IPS DF 6.9 (cell line): ENCODE measurements around the gene GRHL1.
"Not testable (repeated sequence)": the region's sequence is repeated elsewhere in the genome, so short reads cannot be mapped to it uniquely, and the experiment has no call there.

Experiments used
- DNase-seq: peaks from one replicate; pipeline ENCODE4 v3.0.0-alpha.2; 2013; ENCODE audit warnings: low read depth, low spot score
- H3K27ac ChIP-seq: one replicate; pipeline ENCODE4 v1.5.1; 2013; ENCODE audit warnings: low read length, control low read depth
- H3K27me3 ChIP-seq: 2 replicates; pipeline ENCODE4 v1.6.1; 2013; ENCODE audit warnings: mild to moderate bottlenecking, low read length; ENCODE audit not compliant: control insufficient read depth, insufficient read depth
- H3K36me3 ChIP-seq: 2 replicates; pipeline ENCODE4 v1.6.1; 2013; ENCODE audit warnings: low read length; ENCODE audit not compliant: control insufficient read depth, insufficient read depth
- H3K4me1 ChIP-seq: 2 replicates; pipeline ENCODE4 v1.6.1; 2013; ENCODE audit warnings: low read length; ENCODE audit not compliant: control insufficient read depth, insufficient read depth
- H3K4me3 ChIP-seq: 2 replicates; pipeline ENCODE4 v1.5.1; 2013; ENCODE audit warnings: mild to moderate bottlenecking, low read length
- H3K9me3 ChIP-seq: 2 replicates; pipeline ENCODE4 v1.6.1; 2013; ENCODE audit warnings: low read length, inconsistent platforms; ENCODE audit not compliant: control insufficient read depth, insufficient read depth
- WGBS: extraction: QIAGEN DNeasy Blood & Tissue Kit; methylation state at CpG from one replicate; pipeline ENCODE4 v1.1.7; 2013; ENCODE audit warnings: mixed read lengths, missing lambda C conversion rate; ENCODE audit not compliant: insufficient read length, insufficient coverage; 5-methylcytosine and 5-hydroxymethylcytosine counted together

GRHL1 gene

GRCh38 chr2:10009811-10010781 lies 58.6 kb downstream of the GRHL1 start:
- H3K36me3 ChIP-seq: no peaks in the 10 kb centered on the region
- no peak overlapping the region for H3K4me3 ChIP-seq
- no peak for DNase-seq
- H3K9me3 ChIP-seq: no peaks in the 10 kb centered on the region
- no peak overlapping the region for H3K27ac ChIP-seq
- no peaks in the 10 kb centered on the region for H3K27me3 ChIP-seq
- peaks cover 1% of the 10 kb centered on the region; the same call in 1 of the 2 replicates for H3K4me1 ChIP-seq
- WGBS: no CpG with 5 or more reads among the region's 36 CpGs

- not testable (repeated sequence) for H3K4me3 ChIP-seq, H3K9me3 ChIP-seq, H3K27ac ChIP-seq, DNase-seq, H3K4me1 ChIP-seq, H3K36me3 ChIP-seq, H3K27me3 ChIP-seq
- WGBS: no CpG with 5 or more reads among the region's 52 CpGs
Observed at GRCh38 chr2:10010861-10011605, 59.5 kb downstream of the GRHL1 start.

- H3K27ac ChIP-seq, H3K36me3 ChIP-seq, H3K4me1 ChIP-seq, H3K4me3 ChIP-seq, DNase-seq, H3K9me3 ChIP-seq, H3K27me3 ChIP-seq: not testable (repeated sequence)
- no CpG with 5 or more reads among the region's 61 CpGs for WGBS
Observed at GRCh38 chr2:10011606-10012325, 60.3 kb downstream of the GRHL1 start.

GRCh38 chr2:10012366-10012962 lies 61.0 kb downstream of the GRHL1 start:
- not testable (repeated sequence) for H3K4me3 ChIP-seq, H3K9me3 ChIP-seq, H3K27me3 ChIP-seq, H3K4me1 ChIP-seq, H3K36me3 ChIP-seq, DNase-seq, H3K27ac ChIP-seq
- no CpG with 5 or more reads among the region's 37 CpGs for WGBS

GRCh38 chr2:10012963-10013461 lies 61.5 kb downstream of the GRHL1 start:
- H3K36me3 ChIP-seq: no peaks in the 10 kb centered on the region
- H3K27ac ChIP-seq: no peak overlapping the region

GRCh38 chr2:10013651-10014417 lies 62.3 kb downstream of the GRHL1 start:
- not testable (repeated sequence) for DNase-seq, H3K27ac ChIP-seq, H3K27me3 ChIP-seq, H3K36me3 ChIP-seq, H3K4me3 ChIP-seq, H3K4me1 ChIP-seq, H3K9me3 ChIP-seq
- 100% methylated on average over 4 of the region's 43 CpGs for WGBS

More at GRCh38 chr2:10012963-10013461, 61.5 kb downstream of the GRHL1 start:
- no peaks in the 10 kb centered on the region for H3K27me3 ChIP-seq
- WGBS: no CpG with 5 or more reads among the region's 29 CpGs
- DNase-seq: no peak
- H3K9me3 ChIP-seq: no peaks in the 10 kb centered on the region
- H3K4me3 ChIP-seq: no peak overlapping the region
- no peaks in the 10 kb centered on the region; the same call in 1 of the 2 replicates for H3K4me1 ChIP-seq

GRCh38 chr2:10014418-10015190 lies 63.1 kb downstream of the GRHL1 start:
- no peak for DNase-seq
- WGBS: 100% methylated on average over 3 of the region's 42 CpGs
- no peaks in the 10 kb centered on the region for H3K9me3 ChIP-seq
- no peak overlapping the region for H3K27ac ChIP-seq
- H3K36me3 ChIP-seq: no peaks in the 10 kb centered on the region
- no peaks in the 10 kb centered on the region; the same call in 1 of the 2 replicates for H3K4me1 ChIP-seq
- H3K27me3 ChIP-seq: no peaks in the 10 kb centered on the region
- no peak overlapping the region for H3K4me3 ChIP-seq

GRCh38 chr2:10015376-10015989 lies 64.0 kb downstream of the GRHL1 start:
- no CpG with 5 or more reads among the region's 44 CpGs for WGBS

More at GRCh38 chr2:10015376-10015989, 64.0 kb downstream of the GRHL1 start:
- not testable (repeated sequence) for H3K4me1 ChIP-seq, H3K27me3 ChIP-seq, H3K9me3 ChIP-seq, H3K36me3 ChIP-seq, H3K27ac ChIP-seq, DNase-seq, H3K4me3 ChIP-seq
